COLO829 (cell line): ENCODE measurements around the gene KDM4B.

Experiments
- DNase-seq: peaks from one replicate; pipeline ENCODE4 v3.0.0; 2012; ENCODE audit warnings: low spot score

KDM4B gene

DNA sequence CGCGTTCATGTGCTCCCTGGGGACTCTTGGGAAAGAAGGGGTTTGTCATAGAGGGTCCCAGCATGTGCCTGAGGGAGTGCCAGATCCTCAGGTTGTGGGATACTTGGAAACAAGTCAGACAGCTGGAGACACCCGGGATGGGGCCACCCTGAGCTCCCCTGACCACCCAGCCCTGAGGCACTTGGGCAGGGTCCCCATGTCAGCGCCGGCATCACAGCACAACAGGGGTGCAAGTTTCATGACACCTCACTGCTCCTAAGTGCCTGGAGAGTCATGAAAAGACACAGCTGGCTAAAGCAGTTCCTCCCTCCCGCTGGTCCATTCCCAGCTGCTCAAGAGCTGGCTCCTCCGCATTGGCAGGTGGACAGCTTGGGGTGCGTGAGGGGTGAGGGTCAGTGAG, 102.7 kb downstream of the KDM4B start:
- DNase-seq: no peak

DNA sequence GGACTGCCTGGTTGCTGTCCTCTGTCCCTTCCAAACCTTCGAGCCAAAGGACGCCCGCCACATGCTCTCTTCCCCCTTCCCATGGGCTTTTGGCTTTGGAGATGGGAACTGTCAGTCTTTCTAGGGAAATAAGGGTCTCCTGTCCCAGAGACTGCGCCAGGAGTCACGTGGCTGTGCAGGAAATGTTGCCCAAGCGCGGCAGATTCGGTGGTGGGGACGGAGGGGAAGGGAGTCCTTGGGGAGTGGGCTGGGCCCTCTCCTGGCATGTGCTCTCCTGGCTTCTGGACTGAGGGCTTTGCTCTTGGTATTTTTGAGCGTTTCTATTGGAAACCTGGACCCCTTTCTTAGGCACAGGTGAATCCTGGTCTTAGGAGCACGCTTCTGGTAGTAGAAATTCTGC, 103.2 kb downstream of the KDM4B start:
- no peak for DNase-seq

DNA sequence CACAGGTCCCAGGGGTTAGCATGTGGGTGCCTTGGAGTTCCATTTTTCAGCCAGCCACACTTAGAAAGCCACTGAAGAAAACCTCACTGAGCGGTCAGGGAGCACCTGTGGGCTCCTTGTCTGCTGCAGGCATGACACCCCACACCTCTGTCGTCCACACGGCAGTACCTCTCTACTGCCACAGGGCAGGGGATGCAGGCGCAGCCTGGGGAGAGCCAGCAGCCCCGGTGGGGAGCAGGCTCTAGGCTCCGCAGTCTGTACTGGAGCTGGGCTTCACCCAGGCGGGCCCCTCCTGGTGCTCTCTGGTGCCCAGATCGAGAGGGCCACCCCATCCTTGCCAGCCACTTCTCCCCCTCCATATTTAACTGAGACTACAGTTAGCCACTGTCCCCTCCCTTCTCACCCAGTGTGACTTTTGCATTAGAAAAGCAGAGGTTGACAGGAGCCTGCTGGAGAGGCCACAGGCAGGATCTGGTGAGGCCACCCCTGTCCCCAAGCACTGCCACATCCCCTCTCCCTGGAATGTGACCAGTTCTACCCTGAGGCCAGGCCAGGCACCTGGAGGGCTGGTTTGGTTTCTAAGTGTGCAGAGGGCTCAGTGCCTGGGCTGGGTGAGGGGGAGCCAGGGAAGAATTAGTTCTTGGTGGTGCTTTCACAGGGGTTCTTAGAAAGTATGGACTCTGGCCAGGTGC, 104.4 kb downstream of the KDM4B start:
- no peak for DNase-seq

DNA sequence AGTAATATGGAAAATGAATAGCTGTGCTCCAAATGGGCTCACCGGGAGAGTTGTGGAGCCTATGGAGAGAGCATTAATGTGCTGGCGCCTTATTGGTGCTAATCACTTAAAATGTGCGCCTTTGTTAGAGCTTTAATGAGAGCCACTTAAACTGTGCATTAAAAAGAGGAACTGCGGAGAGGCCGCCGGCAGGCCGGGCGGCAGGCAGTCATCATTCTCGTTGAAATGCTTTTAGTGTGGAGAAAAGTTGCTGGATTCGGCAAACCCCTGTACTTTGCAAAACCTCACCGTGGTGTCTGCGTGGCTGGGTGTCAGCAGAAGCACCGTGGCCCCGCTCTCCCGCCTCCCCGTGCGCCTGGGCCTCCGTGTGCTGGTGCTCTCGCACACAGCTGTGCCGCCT, 105.5 kb downstream of the KDM4B start:
- no peak for DNase-seq

DNA sequence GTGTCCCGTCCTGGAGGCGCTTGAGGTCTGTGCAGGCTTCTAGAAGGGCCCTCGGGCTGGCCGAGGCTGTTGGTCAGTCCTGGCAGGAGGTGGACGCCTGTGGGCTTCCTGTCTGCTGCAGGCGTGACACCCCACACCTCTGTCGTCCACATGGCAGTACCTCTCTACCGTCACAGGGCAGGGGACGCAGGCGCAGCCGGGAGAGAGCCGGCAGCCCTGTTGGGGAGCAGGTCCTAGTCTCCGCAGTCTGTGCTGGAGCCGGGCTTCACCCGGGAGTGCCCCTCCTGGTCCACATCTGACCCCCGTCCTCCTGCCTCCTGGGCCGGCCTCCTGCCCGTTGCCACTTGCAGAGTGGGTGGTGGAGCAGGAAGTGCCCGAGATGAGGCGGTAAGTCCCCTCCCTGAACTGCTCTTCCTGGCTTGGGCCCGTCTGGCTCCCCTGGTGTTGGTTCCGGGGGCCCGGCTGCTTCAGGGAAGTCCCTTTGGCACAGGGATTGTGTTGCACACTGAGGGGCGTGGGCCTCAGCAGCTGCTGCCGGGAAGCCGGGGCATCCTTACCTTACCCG, 106.0 kb downstream of the KDM4B start:
- DNase-seq: no peak

DNA sequence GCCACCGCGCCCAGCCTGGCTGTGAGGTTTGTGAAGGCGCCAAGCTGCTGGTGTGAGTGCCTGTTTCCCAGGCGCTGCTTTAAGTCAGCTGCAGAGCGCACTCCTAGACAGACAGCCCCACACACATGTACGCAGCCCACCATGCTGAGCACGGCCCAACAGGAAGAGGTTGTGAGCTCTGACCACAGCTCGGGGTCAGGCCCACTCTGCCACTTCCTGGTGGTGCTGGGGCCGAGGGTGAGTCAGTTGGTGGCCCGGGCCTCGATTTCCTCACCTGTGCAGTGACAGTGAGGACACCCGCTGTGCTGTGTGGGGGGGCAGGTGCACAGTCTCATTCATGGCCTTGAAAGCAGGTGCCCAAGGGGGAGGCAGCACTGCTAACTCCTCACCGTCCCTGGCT, 106.7 kb downstream of the KDM4B start:
- no peak for DNase-seq

DNA sequence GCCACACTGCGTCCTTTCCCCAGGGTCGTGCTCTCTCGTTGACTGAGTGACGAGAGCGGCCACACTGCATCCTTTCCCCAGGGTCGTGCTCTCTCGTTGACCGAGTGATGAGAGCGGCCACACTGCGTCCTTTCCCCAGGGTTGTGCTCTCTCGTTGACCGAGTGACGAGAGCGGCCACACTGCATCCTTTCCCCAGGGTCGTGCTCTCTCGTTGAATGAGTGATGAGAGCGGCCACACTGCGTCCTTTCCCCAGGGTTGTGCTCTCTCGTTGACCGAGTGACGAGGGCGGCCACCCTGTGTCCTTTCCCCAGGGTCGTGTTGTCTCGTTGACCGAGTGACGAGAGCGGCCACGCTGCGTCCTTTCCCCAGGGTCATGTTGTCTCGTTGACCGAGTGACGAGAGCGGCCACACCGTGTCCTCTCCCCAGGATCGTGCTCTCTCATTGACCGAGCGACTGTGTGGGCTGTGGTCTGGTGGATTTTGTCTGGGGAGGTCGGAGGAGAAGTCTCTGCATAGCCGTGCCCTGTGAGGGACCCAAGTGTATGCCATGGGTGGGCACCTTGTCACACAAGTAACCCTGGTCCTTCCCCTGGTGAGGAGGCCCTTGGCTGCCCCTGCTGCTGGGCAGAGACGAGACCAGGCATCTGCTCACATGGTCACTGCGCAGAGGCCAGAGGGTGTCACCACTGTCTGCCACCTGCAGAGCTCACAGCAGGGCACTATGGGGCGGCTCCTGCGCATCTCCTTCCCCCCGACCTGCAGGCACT, 107.7 kb downstream of the KDM4B start:
- DNase-seq: no peak

DNA sequence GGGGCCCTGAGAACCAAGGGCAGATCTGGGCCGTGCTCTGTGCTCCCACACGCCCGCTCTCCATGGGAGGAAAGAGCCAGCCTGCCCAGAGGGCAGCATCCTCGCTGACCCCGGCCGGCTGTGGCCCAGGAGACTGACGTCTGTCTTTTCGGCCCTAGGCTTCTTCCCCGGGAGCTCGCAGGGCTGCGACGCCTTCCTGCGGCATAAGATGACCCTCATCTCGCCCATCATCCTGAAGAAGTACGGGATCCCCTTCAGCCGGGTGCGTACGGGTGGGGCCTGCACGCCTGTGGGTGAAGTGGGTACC, 108.2 kb downstream of the KDM4B start:
- no peak for DNase-seq

DNA sequence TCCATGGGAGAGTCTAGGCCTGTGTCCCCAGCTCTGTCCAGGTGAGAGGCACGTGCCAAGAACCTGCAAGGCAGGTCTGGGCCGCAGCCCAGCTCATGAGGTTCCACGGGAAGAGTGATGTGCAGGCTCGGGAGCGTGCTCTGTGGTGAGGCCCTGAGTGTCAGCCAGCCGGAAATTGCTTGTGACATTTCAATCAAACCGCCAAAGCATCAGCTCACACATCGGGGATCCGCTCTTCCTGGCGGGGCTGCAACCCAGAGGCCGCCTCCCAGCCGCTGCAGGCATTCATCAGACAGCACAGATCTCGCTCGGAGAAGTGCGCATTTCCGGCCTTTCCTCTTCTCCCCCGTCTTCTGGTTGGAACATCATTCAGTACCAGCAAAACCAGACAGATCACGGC, 109.3 kb downstream of the KDM4B start:
- DNase-seq: no peak

DNA sequence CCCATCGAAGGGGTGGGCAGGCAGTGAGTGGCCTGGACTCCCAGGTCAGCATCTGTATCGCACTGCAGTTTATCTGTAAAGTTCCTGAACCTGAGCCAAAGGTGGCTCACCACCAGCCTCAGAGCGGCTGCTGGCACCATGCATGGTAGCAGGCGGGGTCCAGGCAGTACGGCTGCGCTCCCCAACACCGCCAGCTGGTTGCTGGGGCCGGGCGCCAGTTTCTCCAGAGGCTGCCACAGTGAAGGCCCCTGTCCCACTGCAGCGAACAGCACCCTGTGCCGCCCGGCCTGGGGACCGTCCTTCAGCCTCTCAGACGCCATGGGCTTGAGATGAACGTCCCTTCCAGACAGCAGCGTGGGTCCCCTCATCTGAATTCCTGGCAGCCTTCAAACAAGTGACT, 109.8 kb downstream of the KDM4B start:
- DNase-seq: no peak

DNA sequence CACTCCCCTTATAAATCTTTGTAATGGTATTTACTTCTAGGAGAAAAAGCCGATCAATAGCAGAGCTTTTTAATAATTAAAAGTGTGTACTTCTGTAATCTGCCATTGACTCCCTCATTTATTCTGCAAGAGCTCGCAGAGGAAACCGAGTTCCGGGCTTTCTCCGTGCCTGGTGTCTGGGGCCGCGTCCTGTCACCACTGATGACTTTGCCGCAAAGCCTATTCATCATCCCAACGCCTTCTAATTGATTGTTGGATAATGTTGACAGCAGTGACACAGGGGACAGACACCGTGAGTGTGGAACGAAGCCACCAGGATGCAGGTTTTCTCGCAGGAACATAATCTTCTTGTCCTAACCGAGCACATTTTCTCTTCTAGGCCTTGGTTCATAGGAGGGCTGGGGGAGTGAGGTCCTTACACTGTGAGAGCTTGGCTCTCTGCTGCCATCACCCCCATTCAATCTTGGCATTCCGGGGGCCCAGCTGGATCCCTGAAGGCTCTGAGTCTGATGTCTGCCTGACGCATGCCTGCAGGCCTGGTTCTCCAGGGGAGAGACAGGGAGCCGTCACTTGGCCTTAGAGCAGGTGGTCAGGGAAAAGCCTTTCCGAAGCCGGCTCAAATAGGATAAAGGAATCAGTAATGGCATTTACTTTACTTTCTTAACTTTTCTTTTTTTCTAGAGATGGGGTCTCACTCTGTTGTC, 110.3 kb downstream of the KDM4B start:
- DNase-seq: no peak

DNA sequence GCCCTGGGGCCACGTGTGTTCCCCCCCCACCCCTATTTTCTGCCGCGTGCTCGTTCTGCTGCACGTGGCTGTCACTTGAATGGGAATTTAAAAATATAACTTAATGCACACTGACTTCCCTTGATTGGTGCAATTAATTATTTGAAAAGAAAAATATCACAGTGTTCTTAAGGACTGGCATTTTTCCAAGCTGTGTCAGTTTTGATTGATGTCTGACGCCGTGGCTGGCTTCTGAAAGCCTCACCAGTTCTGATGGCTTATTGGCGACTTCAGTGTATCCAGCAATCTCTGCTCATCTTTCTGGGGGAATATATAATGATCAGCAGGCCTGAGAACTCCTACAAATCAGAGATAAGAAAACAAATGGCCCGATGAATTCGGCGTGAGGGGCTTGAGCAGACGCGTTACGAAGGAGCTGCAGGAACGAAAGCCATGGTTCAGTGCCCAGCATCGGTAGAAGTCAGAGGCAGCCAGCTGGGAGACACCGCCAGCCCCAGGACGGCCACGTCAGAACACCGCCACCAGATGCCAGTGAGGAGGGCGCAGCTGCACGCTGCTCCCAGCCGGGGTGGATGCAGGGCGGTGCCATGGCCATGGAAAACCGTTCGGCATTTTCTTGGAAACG, 111.2 kb downstream of the KDM4B start:
- DNase-seq: no peak

DNA sequence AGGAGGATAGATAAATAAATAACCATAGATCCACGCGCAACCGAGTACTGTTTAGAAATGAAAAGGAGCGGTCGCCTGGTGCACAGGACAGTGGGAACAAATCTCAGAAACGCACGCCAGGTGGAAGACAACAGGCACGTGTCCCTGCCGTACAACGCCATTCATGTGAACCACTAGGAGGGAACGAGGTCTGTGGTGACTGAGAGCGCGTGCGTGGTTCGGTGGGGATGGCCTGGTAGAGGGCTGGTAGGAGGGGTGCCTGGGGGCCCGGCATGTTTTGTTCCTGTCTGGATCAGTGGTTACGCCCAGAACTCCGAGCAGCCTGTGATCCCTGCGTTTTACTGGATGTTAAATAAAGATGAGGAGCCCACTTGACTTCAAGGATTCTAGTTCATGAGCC, 111.9 kb downstream of the KDM4B start:
- no peak for DNase-seq

DNA sequence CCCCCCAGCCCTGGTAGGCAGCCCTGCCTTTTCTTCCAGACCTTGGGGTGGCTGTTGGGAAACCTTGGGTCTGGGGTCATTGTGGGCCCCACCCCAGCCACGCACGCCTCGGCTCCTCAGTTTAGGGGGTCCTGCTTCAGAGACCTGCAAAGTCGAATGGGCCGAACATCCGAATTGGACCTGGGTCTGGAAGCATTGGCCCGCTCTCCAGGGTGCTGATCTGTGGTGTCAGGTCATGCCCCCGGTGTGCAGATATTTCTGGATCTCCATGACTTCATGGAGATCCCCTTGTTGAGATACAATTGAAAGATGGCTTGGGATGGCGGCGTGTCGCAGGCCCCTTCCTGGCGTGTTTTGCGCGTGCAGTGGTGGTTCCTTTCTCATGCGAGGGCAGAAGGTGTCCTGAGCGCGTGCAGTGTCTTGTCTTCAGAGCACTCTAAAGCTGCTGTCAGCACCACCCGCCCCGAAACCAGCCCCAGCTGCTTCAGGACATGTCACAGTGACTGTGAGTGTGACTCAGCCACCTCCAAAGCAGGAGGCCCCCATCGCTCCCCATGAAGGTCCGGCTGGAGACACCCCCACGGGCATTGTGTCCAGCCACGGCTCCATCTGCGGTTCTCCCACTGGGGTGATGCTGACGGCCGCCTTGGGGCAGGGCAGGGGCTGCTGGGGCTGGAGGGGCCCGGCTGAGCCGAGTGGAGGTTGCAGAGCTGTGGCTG, 112.7 kb downstream of the KDM4B start:
- DNase-seq: no peak

DNA sequence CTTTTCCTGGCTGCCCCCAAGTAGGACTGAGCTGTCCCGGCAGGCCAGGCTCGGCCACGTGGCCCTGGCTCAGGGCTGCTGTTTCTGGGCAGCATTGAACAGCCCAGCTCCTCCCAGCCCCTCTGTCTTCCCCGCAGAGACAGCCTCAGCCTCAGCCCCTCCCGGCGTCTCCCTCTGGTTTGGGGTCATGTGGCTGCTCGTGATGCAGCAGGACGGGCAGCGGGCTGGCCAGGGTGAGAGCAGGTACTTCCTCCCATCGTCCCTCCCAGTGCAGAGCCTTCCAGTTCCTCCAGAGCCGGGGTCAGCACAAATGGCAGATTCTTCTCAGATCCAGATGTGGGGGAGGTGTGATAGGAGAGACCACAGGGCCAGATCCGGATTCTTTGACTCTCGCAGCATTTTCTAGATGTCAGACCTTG, 114.6 kb downstream of the KDM4B start:
- peak; percentile 54 for DNase-seq

DNA sequence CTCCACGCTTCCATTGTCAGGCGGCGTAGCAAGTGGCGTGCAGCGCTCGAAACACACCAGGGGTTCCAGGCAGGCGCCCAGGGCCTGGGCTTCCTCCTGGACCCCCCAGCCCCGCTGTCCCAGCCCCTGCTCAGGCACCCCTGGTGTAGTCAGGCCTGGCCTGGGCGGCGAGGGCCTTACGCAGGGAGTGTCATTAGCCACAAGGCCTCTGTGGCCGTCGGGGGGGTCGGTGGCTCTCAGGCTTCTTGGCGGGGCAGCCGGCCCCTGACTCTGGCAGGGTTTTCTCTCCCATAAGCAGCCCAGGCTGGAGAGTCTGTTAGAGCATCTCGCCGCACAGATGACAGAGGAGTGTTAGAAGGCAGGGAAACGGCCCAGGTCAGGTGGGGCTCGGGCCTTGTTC, 116.7 kb downstream of the KDM4B start:
- no peak for DNase-seq

DNA sequence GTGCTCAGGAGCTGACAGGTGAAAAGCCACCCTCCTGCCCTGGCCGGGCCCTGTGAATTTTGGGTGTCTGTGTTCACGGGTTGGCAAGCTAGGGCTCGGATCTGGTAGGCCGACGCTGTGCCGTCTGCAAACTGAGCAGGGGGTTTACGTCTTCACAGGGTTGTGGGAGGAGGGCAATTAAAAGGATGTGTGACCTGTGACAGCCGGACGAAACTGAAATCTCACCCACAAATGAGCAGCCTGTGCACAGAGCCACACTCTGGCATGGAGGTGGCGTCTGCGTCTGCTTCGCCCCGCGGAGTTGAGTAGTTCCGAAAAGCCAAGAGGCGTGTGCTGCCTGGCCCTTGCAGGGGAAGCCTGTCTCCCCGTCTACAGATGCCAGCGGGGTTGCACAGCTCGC, 117.3 kb downstream of the KDM4B start:
- no peak for DNase-seq

DNA sequence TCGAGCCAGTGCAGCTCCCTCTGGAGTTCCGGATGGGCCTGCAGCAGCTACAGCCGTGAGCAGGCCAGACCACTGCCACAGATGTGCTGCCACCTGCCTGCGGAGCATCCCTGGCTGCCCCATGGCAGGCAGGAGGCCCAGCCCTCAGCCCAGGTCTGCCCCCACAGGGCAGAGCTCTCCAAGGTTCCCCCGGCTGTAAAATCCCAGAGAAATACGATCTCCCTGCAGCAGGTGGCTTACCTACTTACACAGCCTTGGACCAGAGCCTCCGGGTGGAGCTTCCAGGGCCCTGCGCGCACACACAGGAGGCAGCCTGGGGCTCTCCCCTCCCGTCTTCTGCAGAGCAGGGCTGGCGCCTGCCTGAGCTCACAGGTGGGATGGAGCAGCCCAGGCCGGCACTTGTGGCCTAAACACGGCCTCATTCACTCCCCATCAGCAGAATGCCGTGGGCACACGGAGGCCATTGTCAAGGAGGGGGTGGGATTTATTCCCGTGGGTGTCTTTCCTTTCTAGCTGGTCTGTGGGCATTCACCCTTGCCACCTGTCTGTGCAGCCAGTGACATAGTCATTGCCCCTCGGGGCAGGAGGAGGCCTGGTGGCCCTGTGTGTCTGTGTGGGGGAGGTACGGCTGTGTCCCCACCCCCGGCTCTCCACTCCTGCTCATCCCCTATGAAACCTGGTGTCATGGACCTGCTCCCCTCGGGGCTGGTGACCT, 118.0 kb downstream of the KDM4B start:
- no peak for DNase-seq

DNA sequence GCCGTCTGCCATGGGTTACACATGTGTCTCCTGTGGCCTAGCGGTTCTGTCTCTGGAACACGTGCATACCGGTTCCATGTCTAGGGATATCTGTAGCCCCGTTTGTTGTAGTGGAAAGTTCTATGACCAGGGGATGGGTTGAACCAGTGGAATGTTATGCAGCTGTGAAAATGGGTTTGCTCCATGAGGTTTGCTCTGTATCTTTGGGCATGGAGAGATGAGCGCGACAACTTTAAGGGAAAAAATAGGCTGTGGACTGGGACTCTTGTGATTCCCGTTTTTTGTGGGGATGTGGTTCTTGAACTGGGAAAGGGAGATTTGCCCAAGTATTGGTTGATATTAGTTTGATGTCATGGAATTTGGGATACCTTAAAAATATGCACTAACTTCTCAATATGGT, 120.4 kb downstream of the KDM4B start:
- DNase-seq: no peak

DNA sequence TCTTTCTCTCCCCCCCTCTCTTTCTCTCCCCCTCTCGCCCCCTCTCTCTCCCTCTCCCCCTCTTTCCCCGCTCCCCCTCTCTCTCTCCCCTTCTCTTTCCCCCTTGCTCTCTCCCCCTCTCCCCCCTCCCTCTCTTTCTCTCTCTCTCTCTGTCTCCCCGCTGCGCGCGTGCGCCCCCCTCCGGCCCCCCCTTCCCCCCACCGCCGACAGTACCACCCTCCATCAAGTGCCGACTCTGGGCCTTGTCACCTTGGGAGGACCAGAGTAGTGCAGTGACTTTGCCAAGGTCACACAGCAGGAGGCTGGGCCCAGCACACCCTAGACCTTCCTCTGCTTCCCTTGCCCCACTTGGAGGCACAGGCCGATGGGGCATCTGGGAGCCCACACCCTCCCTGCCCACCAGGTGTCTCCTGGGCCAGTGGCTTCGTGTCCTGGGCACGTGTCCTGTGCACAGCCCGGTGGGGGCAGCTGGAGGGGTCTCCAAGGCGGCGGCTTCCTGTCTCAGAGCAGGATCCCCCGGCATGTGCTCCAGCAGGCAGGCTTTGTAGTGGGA, 121.6 kb downstream of the KDM4B start:
- DNase-seq: no peak
